GM21619 (cell line): ENCODE results near the gene DCAF17.
A peak's percentile ranks its signal among the peaks of the same experiment; 100 is the strongest.
"Not testable (repeated sequence)": the region's sequence is repeated elsewhere in the genome, so short reads cannot be mapped to it uniquely, and the experiment has no call there.

Experiments used
- ATAC-seq: cut with Tn5 transposase; IDR thresholded peaks from one replicate; pipeline ENCODE4 v1.9.1; 2021; ENCODE audit not compliant: unreplicated experiment

DCAF17 gene

DNA sequence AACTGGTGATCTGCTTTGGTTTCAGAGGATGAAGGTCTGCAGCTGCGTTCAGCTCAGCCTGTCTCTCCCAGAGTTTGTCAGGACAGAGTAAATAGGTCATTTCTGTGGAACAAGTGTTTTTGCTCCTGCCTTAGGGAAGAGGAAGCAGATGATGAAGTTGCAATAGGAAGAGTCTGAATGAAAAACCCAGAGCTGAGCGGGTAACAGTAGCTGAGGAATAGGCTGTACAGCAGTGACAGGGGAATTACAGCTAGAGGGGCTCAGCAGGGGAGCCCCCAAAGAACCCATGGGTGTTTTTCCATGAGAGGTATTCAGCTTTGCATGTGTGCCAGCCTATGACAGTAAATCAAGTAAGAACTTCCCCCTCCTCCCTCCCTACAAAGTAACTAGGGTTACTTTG is 78.0 kb downstream of the DCAF17 start:
- ATAC-seq: no peak

DNA sequence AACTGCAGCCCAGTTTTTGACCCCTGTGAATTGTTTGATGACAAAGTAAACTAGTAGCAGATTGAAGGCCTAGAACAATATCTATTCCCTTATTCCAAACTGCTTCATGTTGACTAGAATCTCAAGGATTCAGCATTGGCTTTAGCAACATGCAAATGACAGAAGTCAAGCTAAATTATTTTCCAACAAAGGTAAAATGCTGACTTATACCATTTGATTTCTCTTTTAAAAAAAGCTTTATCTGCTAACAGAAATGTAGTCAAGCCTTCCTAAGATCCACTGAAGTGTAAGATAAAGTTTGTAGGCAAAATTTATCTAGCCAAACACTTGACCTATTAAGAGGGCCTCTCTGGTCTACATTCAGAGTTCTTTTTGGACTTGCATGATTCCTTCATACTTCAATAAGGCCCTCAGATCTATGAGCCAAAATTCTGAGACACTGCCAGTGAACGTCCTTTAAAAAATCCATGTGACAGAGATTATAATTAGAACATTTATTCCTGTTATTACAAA is 78.7 kb downstream of the DCAF17 start:
- ATAC-seq: no peak

DNA sequence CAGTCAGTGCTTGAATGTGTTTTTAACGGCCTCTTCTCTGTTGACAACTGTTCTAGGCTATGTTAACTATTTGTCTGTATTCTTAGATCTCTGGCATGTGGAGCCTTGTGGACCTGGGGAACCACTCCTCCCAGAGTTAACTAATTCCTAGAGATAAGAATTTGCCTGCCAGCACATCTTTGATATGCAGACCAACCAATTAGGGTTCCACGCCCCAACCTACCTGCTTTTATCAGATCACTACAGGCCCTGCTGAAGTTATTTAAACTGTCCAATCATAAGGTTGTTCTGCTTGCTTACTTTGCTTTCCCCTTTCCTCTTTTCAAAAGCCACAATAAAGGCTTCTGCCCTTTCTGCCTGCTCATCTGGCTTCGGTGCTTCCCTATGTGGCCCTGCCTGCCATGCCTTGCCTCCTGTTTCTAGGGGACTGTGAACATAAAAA is 79.7 kb downstream of the DCAF17 start:
- no peak for ATAC-seq

DNA sequence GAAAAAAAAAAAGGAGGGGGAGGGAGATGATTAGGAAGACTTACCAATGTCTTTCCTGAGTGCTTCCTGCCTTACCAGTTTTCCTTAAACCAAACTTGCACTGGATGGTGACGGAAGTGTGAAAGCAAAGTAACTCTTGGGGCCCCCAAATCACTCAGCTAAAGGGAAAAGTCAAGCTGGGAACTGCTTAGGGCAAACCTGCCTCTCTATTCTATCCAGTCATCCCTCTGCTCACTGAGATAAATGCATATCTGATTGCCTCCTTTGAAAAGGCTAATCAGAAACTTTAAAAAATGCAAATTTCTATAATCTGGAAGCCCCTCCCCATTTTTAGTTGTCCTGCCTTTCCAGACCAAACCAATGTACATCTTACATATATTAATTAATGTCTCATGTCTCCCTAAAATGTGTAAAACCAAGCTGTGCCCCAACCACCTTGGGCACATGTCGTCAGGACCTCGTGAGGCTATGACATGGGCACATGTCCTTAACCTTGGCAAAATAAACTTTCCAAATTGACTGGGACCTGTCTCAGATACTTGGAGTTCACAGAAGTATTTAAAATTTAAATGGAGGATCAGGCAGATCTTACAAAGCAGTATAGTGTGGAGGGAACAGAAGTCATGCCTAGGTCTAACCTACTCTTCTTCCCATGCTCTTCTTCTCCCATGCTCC is 81.0 kb downstream of the DCAF17 start:
- no peak for ATAC-seq

- ATAC-seq: no peak
These were observed 81.8 kb downstream of the DCAF17 start for GRCh38 chr2:171515672-171516298.

DNA sequence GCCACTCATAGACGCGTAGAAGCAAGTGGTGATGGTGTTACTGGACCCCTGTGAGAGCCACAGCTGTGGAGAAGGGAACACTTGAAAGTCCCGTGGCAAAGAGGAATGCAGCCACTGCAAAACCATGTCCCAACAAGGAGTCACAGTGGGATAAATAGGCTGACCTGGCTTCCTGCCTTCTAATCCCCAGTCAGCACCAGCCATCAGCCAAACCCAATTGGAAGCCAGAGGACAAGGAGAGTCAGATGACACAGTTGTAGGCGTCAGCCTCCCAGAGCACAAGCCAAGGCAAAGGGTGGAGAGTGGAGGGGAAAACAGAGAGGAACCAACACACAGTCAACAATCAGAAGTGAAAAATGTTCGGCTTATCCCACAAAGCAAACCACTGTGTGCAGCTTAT is 82.8 kb downstream of the DCAF17 start:
- ATAC-seq: no peak

- ATAC-seq: no peak
These were observed 86.4 kb downstream of the DCAF17 start for GRCh38 chr2:171520471-171520870.

DNA sequence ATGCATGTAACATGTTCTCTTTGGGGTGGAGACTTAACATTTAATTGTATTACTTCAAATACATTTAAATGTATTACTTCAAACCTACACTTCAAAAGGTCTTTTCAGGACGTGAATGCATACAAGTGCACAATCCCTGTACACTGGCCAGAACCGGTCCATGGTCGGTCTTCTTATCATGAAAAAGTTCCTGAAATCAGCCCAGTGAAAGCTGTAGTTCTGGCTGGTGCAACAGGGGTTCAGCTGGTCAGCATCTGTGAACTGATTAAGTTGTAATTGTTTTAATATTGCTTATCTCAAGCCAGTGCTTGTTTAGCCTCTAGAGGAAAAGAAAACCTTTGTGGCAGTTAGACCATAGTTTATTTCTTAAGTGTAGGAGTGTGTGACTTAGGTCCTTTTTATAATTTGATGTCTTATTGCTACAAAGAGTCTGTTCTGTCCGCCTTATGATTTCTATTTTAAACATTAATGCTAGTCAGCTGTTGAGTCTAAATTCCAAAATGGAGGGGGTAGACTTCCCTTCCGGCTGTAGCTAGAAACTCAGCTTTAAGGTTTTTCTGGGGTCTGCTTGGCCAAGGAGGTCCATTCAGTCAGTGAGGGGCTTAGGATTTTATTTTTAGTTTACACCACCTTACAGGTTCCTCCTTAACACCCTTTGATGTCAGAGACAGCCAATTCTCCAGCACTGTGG is 87.5 kb downstream of the DCAF17 start:
- no peak for ATAC-seq

GRCh38 chr2:171522052-171522787 is 88.2 kb downstream of the DCAF17 start, which contains the start of gene CYBRD1:
Gene CYBRD1, plus strand, starts transcription at chr2:171522474. Its CDS starts 72 bp downstream, at chr2:171522546.
- peak; percentile 49 for ATAC-seq

DNA sequence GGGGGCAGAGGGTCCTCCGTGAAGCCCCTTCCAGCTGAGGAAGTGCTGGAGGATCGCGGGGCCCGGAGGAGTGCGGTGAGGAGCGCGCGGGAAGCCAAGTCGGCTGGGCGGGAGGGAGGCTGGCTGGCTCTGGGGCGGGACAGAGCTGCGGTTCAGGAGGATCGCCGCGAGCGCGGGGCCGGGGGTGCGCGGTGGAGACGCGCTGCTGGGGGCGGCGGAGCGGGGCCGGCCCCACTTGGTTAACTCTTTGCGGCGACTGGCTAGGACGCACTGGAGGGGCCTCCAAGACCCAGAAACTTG is 88.7 kb downstream of the DCAF17 start:
- peak; percentile 32 for ATAC-seq

DNA sequence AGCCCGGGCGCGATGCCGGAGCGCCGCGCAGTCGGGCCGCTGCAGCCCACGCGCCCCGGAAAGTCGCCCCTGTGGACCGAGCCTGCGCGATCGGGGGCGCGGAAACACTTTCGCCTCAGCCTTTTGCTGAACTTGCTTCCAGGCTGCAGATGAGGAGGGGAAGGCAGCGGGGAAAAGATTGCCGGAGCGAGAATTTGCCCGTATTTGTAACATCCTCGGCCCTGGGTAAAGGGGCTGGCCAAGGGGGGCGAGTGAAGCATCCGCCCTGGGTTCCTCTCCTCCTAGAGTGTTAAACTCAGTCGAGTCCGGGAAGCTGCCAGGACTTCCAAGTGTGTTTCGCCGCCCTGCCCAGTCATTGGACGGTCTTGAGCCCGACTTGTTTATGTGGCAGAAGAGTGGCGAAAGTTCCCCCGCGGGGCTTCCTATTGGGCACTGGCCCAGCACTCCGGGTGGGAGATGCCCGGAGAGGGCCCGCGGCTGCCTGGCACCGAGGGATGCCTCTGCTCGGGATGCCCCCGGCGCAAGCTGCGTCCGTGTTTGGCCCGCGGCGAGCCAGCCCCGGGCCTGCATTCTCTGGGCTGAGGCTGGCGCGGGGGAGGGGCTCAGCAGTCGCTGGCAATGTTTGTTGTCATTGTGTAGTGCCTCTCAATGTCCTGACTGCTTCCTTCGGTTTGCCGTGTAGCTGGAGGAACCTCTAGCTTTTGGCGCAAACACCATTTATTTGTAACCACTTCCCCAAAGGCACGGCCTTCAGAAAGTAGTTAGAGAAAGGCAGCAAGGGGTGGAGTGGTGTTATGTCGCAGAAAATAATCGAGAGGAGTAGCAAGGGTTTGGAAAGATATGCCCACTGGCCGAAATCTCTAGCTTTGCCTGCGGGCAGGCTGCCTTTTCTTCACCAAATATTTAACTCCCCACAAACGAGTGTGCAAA is 89.3 kb downstream of the DCAF17 start:
- ATAC-seq: peak; percentile 35

- no peak for ATAC-seq
These were observed 90.0 kb downstream of the DCAF17 start for GRCh38 chr2:171524018-171524401.

DNA sequence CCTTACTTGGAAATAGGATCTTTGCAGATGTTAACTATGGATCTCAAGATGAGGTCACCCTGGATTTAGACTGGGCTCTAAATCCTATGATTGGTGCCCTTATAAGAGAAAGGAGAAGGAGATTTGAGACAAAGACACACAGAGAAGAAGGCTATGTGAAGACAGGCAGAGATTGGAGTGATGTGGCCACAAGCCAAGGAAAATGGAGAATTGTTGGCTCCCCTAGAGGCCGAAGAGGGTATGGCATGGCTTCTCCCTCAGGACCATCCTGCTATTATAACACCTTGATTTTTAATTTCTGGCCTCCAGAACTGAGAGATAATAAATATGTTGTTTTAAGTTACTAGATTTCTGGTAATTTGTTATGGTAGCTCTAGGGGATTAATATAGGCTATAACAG is 95.9 kb downstream of the DCAF17 start:
- no peak for ATAC-seq

GRCh38 chr2:171530378-171530777 is 96.4 kb downstream of the DCAF17 start:
- ATAC-seq: no peak

- ATAC-seq: not testable (repeated sequence)
These were observed 96.8 kb downstream of the DCAF17 start for GRCh38 chr2:171530859-171531258.

- no peak for ATAC-seq
These were observed 97.3 kb downstream of the DCAF17 start for GRCh38 chr2:171531291-171531690.

- no peak for ATAC-seq
These were observed 97.9 kb downstream of the DCAF17 start for GRCh38 chr2:171531836-171532450.

- ATAC-seq: no peak
These were observed 99.3 kb downstream of the DCAF17 start for GRCh38 chr2:171533331-171533730.
